ENCODE measurements around the gene MN1. TPM values are rescaled to one million over a fixed set of nuclear protein-coding genes. Genes with fewer than 3 reads are reported as not detected.

Gene MN1
- total RNA-seq, 1 donor from 2014 or later: 5.9 TPM

DNA sequence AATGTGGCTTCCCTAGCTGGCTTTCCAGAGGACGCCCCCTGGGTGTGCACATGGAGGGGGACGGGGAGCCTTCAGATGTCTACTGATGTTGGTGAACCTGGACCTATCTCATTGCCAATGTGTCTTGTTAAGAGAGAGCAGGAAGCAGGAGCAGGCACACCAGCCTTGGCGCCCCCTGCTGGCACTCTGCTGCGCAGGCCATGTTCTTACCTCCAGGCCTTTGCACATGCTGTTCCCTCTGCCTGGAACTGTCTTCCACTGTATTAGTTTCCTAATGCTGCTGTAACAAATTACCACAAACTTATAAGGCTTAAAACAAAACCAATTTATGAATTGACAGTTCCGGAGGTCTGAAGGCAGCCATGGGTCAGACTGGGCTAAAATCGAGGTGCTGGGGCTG lies 23.6 kb upstream of the MN1 start:
- Mint-ChIP-seq H3K27ac (no peak overlapping the region), H3K9me3 (ENCODE audit: low read depth) (no peaks in the 10 kb centered on the region), H3K27me3 (no peaks in the 10 kb centered on the region), H3K36me3 (ENCODE audit: insufficient read depth) (no peaks in the 10 kb centered on the region), H3K4me1 (ENCODE audit: low read depth) (no peaks in the 10 kb centered on the region), H3K4me3 (ENCODE audit: low read depth) (no peak overlapping the region)
- TF ChIP-seq, protein P1, sequence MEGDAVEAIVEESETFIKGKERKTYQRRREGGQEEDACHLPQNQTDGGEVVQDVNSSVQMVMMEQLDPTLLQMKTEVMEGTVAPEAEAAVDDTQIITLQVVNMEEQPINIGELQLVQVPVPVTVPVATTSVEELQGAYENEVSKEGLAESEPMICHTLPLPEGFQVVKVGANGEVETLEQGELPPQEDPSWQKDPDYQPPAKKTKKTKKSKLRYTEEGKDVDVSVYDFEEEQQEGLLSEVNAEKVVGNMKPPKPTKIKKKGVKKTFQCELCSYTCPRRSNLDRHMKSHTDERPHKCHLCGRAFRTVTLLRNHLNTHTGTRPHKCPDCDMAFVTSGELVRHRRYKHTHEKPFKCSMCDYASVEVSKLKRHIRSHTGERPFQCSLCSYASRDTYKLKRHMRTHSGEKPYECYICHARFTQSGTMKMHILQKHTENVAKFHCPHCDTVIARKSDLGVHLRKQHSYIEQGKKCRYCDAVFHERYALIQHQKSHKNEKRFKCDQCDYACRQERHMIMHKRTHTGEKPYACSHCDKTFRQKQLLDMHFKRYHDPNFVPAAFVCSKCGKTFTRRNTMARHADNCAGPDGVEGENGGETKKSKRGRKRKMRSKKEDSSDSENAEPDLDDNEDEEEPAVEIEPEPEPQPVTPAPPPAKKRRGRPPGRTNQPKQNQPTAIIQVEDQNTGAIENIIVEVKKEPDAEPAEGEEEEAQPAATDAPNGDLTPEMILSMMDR (IDR thresholded peaks at IDR 0.05; ENCODE audit: unreplicated experiment): peak; percentile 37
- no peak for DNase-seq (ENCODE audit: low spot score, unreplicated experiment)

DNA sequence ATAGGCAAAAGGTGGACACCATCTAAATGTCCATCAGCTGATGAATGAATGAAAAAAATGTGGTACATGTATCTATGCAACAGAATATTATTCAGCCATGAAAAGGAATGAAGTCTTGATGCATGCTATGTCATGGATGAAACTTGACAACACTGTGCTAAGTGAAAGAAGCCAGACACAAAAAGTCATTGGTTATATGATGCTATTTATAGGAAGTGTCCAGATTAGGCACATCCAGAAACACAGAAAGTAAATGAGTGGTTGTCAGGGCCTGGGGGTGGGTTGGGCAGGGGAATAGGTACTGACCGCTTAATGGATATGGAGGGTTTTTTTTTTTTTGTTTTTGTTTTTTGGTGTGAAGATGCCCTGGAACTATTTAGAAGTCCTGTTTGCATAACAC lies 21.7 kb upstream of the MN1 start:
- TF ChIP-seq, protein P1 (IDR thresholded peaks at IDR 0.05; ENCODE audit: unreplicated experiment): no peak

GRCh38 chr22:27820896-27821866 lies 19.6 kb upstream of the MN1 start:
- Mint-ChIP-seq H3K4me3 (ENCODE audit: low read depth) (no peak overlapping the region), H3K4me1 (ENCODE audit: low read depth) (no peaks in the 10 kb centered on the region), H3K9me3 (ENCODE audit: low read depth) (no peaks in the 10 kb centered on the region), H3K36me3 (ENCODE audit: insufficient read depth) (no peaks in the 10 kb centered on the region), H3K27ac (no peak overlapping the region), H3K27me3 (peaks cover 12% of the 10 kb centered on the region)
- no peak for DNase-seq (ENCODE audit: low spot score, unreplicated experiment)
- TF ChIP-seq, protein P1 (IDR thresholded peaks at IDR 0.05; ENCODE audit: unreplicated experiment): no peak

More for the DNA sequence above, 21.7 kb upstream of the MN1 start:
- H3K27ac Mint-ChIP-seq: no peak overlapping the region
- H3K4me1 Mint-ChIP-seq (ENCODE audit: low read depth): no peaks in the 10 kb centered on the region
- peaks cover 3% of the 10 kb centered on the region for H3K27me3 Mint-ChIP-seq
- no peak overlapping the region for H3K4me3 Mint-ChIP-seq (ENCODE audit: low read depth)
- no peaks in the 10 kb centered on the region for H3K36me3 Mint-ChIP-seq (ENCODE audit: insufficient read depth)
- DNase-seq (ENCODE audit: low spot score, unreplicated experiment): no peak
- H3K9me3 Mint-ChIP-seq (ENCODE audit: low read depth): no peaks in the 10 kb centered on the region

GRCh38 chr22:27816552-27816951 lies 15.0 kb upstream of the MN1 start:
- Mint-ChIP-seq H3K27me3 (peaks cover 20% of the 10 kb centered on the region), H3K4me1 (ENCODE audit: low read depth) (no peaks in the 10 kb centered on the region), H3K9me3 (ENCODE audit: low read depth) (no peaks in the 10 kb centered on the region), H3K36me3 (ENCODE audit: insufficient read depth) (no peaks in the 10 kb centered on the region), H3K27ac (no peak overlapping the region), H3K4me3 (ENCODE audit: low read depth) (no peak overlapping the region)
- DNase-seq (ENCODE audit: low spot score, unreplicated experiment): no peak
- TF ChIP-seq, protein P1 (IDR thresholded peaks at IDR 0.05; ENCODE audit: unreplicated experiment): no peak

GRCh38 chr22:27815826-27816530 lies 14.4 kb upstream of the MN1 start:
- TF ChIP-seq, protein P1 (IDR thresholded peaks at IDR 0.05; ENCODE audit: unreplicated experiment): no peak
- DNase-seq (ENCODE audit: low spot score, unreplicated experiment): no peak
- H3K27me3 Mint-ChIP-seq: peaks cover 26% of the 10 kb centered on the region
- no peak overlapping the region for H3K27ac Mint-ChIP-seq
- no peak overlapping the region for H3K4me3 Mint-ChIP-seq (ENCODE audit: low read depth)
- no peaks in the 10 kb centered on the region for H3K36me3 Mint-ChIP-seq (ENCODE audit: insufficient read depth)
- no peaks in the 10 kb centered on the region for H3K4me1 Mint-ChIP-seq (ENCODE audit: low read depth)
- H3K9me3 Mint-ChIP-seq (ENCODE audit: low read depth): no peaks in the 10 kb centered on the region
